ENCODE measurements around the gene P2RY11.

P2RY11 gene

GRCh38 chr19:10113964-10114650 is 2.6 kb downstream of the P2RY11 start:
- ATAC-seq (ENCODE audit: low read depth): no peak
- no peak overlapping the region for H3K27ac Mint-ChIP-seq
- H3K9me3 Mint-ChIP-seq: no peaks in the 10 kb centered on the region
- H3K27me3 Mint-ChIP-seq: no peaks in the 10 kb centered on the region
- H3K4me1 Mint-ChIP-seq: peaks cover 34% of the 10 kb centered on the region
- H3K4me3 Mint-ChIP-seq: no peak overlapping the region
- DNase-seq (ENCODE audit: low spot score in 2 of 2): no peak
- H3K36me3 Mint-ChIP-seq: peaks cover 23% of the 10 kb centered on the region

- H3K4me3 Mint-ChIP-seq: no peak overlapping the region
- H3K9me3 Mint-ChIP-seq: no peaks in the 10 kb centered on the region
- no peak overlapping the region for H3K27ac Mint-ChIP-seq
- ATAC-seq (ENCODE audit: low read depth) (no peak), DNase-seq (ENCODE audit: low spot score in 2 of 2) (no peak)
- H3K36me3 Mint-ChIP-seq: peaks cover 18% of the 10 kb centered on the region
- no peaks in the 10 kb centered on the region for H3K27me3 Mint-ChIP-seq
- H3K4me1 Mint-ChIP-seq: peaks cover 36% of the 10 kb centered on the region
These were observed 3.3 kb downstream of the P2RY11 start for GRCh38 chr19:10114651-10115391.

- Mint-ChIP-seq H3K27ac (no peak overlapping the region), H3K36me3 (peaks cover 13% of the 10 kb centered on the region), H3K9me3 (no peaks in the 10 kb centered on the region), H3K4me3 (no peak overlapping the region), H3K4me1 (peaks cover 32% of the 10 kb centered on the region), H3K27me3 (no peaks in the 10 kb centered on the region)
- DNase-seq (ENCODE audit: low spot score in 2 of 2) (no peak), ATAC-seq (ENCODE audit: low read depth) (no peak)
These were observed 4.0 kb downstream of the P2RY11 start for GRCh38 chr19:10115392-10116084.

GRCh38 chr19:10116085-10116865 is 4.8 kb downstream of the P2RY11 start:
- Mint-ChIP-seq H3K4me3 (peak overlapping the region; percentile 39), H3K9me3 (no peaks in the 10 kb centered on the region), H3K36me3 (peaks cover 9% of the 10 kb centered on the region), H3K27me3 (no peaks in the 10 kb centered on the region), H3K27ac (no peak overlapping the region), H3K4me1 (peaks cover 28% of the 10 kb centered on the region)
- no peak for ATAC-seq (ENCODE audit: low read depth)
- no peak for DNase-seq (ENCODE audit: low spot score in 2 of 2)

- H3K36me3 Mint-ChIP-seq: peaks cover 8% of the 10 kb centered on the region
- ATAC-seq (ENCODE audit: low read depth) (no peak), DNase-seq (ENCODE audit: low spot score in 2 of 2) (no peak)
- H3K4me3 Mint-ChIP-seq: no peak overlapping the region
- no peaks in the 10 kb centered on the region for H3K27me3 Mint-ChIP-seq
- no peaks in the 10 kb centered on the region for H3K9me3 Mint-ChIP-seq
- H3K27ac Mint-ChIP-seq: no peak overlapping the region
- peaks cover 21% of the 10 kb centered on the region for H3K4me1 Mint-ChIP-seq
These were observed 5.5 kb downstream of the P2RY11 start for GRCh38 chr19:10116866-10117616.

- no peak for DNase-seq (ENCODE audit: low spot score in 2 of 2)
- H3K36me3 Mint-ChIP-seq: peaks cover 8% of the 10 kb centered on the region
- peak overlapping the region; percentile 94 for H3K4me3 Mint-ChIP-seq
- H3K9me3 Mint-ChIP-seq: no peaks in the 10 kb centered on the region
- no peaks in the 10 kb centered on the region for H3K27me3 Mint-ChIP-seq
- H3K27ac Mint-ChIP-seq: peak overlapping the region; percentile 86
- ATAC-seq (ENCODE audit: low read depth): no peak
- H3K4me1 Mint-ChIP-seq: peaks cover 8% of the 10 kb centered on the region
These were observed 7.5 kb downstream of the P2RY11 start for GRCh38 chr19:10118960-10119359.

- Mint-ChIP-seq H3K4me1 (peaks cover 6% of the 10 kb centered on the region), H3K27ac (no peak overlapping the region), H3K9me3 (no peaks in the 10 kb centered on the region), H3K27me3 (no peaks in the 10 kb centered on the region), H3K4me3 (no peak overlapping the region), H3K36me3 (peaks cover 5% of the 10 kb centered on the region)
- DNase-seq (ENCODE audit: low spot score in 2 of 2): no peak
- ATAC-seq (ENCODE audit: low read depth): no peak
These were observed 9.2 kb downstream of the P2RY11 start for GRCh38 chr19:10120538-10121189.

- peaks cover 2% of the 10 kb centered on the region for H3K36me3 Mint-ChIP-seq
- DNase-seq (ENCODE audit: low spot score in 2 of 2): no peak
- peaks cover 10% of the 10 kb centered on the region for H3K4me1 Mint-ChIP-seq
- H3K9me3 Mint-ChIP-seq: no peaks in the 10 kb centered on the region
- no peaks in the 10 kb centered on the region for H3K27me3 Mint-ChIP-seq
- no peak overlapping the region for H3K27ac Mint-ChIP-seq
- no peak overlapping the region for H3K4me3 Mint-ChIP-seq
- no peak for ATAC-seq (ENCODE audit: low read depth)
These were observed 10.6 kb downstream of the P2RY11 start for GRCh38 chr19:10122045-10122444.

GRCh38 chr19:10124429-10124828 is 12.9 kb downstream of the P2RY11 start:
- DNase-seq (ENCODE audit: low spot score in 2 of 2): no peak
- Mint-ChIP-seq H3K9me3 (no peaks in the 10 kb centered on the region), H3K4me1 (peaks cover 4% of the 10 kb centered on the region), H3K36me3 (no peaks in the 10 kb centered on the region), H3K27ac (no peak overlapping the region), H3K4me3 (no peak overlapping the region), H3K27me3 (no peaks in the 10 kb centered on the region)
- ATAC-seq (ENCODE audit: low read depth): no peak

- no peak for DNase-seq (ENCODE audit: low spot score in 2 of 2)
- ATAC-seq (ENCODE audit: low read depth): peak; percentile 91
- H3K4me3 Mint-ChIP-seq: no peak overlapping the region
These were observed 14.7 kb downstream of the P2RY11 start for GRCh38 chr19:10126213-10126639.

GRCh38 chr19:10132905-10133304 is 21.4 kb downstream of the P2RY11 start:
- Mint-ChIP-seq H3K4me1 (no peaks in the 10 kb centered on the region), H3K9me3 (no peaks in the 10 kb centered on the region), H3K27ac (no peak overlapping the region), H3K4me3 (no peak overlapping the region), H3K27me3 (no peaks in the 10 kb centered on the region), H3K36me3 (peaks cover 15% of the 10 kb centered on the region)
- DNase-seq (ENCODE audit: low spot score in 2 of 2) (no peak), ATAC-seq (ENCODE audit: low read depth) (no peak)

More at GRCh38 chr19:10126213-10126639, 14.7 kb downstream of the P2RY11 start:
- H3K27ac Mint-ChIP-seq: no peak overlapping the region
- no peaks in the 10 kb centered on the region for H3K27me3 Mint-ChIP-seq
- H3K9me3 Mint-ChIP-seq: no peaks in the 10 kb centered on the region
- peaks cover 4% of the 10 kb centered on the region for H3K4me1 Mint-ChIP-seq
- peaks cover 3% of the 10 kb centered on the region for H3K36me3 Mint-ChIP-seq

GRCh38 chr19:10133596-10133995 is 22.1 kb downstream of the P2RY11 start:
- Mint-ChIP-seq H3K36me3 (peaks cover 16% of the 10 kb centered on the region), H3K27ac (no peak overlapping the region)
- no peak for ATAC-seq (ENCODE audit: low read depth)

GRCh38 chr19:10134040-10134439 is 22.5 kb downstream of the P2RY11 start:
- H3K27me3 Mint-ChIP-seq: no peaks in the 10 kb centered on the region
- DNase-seq (ENCODE audit: low spot score in 2 of 2): no peak
- H3K4me1 Mint-ChIP-seq: no peaks in the 10 kb centered on the region
- H3K36me3 Mint-ChIP-seq: peaks cover 17% of the 10 kb centered on the region
- H3K27ac Mint-ChIP-seq: no peak overlapping the region
- H3K4me3 Mint-ChIP-seq: no peak overlapping the region
- ATAC-seq (ENCODE audit: low read depth): no peak
- no peaks in the 10 kb centered on the region for H3K9me3 Mint-ChIP-seq

More at GRCh38 chr19:10133596-10133995, 22.1 kb downstream of the P2RY11 start:
- no peaks in the 10 kb centered on the region for H3K27me3 Mint-ChIP-seq
- H3K4me1 Mint-ChIP-seq: no peaks in the 10 kb centered on the region
- DNase-seq (ENCODE audit: low spot score in 2 of 2): no peak
- no peak overlapping the region for H3K4me3 Mint-ChIP-seq
- H3K9me3 Mint-ChIP-seq: no peaks in the 10 kb centered on the region

Data from memory B cell (primary cell).